HCT116 (cell line): ENCODE results near the gene MBTPS1. TPM values are rescaled to one million over a fixed set of nuclear protein-coding genes. Genes with fewer than 3 reads are reported as not detected.
A peak's percentile ranks its signal among the peaks of the same experiment; 100 is the strongest.

ENCODE experiments used
- ATAC-seq: fragments of 200-7000 bp; cut with Tn5 transposase; 2 replicates; pipeline ENCODE4 v1.9.1; 2020; ENCODE audit warnings: mild to moderate bottlenecking, moderate library complexity
- BruUV-seq: library from RNA; stranded (reverse); fragments of 400-500 nt; replicated peaks from 2 replicates; lab custom pipeline; 2021; lab: Mats Ljungman, UMichigan
- CTCF ChIA-PET: fragments of 300-600 bp; sonication (Branson Sonifier 250); formaldehyde crosslinking; loops from one replicate; lab custom pipeline; 2021; ENCODE audit warnings: antibody characterized with exemption; lab: Charles Lee
- POLR2A ChIA-PET: fragments of 300-600, 350-600 bp; sonication (Branson Sonifier 250); formaldehyde crosslinking; loops from one replicate; lab custom pipeline; 2021; ENCODE audit warnings: antibody characterized with exemption; lab: Charles Lee
- RAD21 ChIA-PET, 2 experiments: fragments of 300-600 bp; sonication (Branson Sonifier 250); formaldehyde crosslinking; loops; one replicate each; lab custom pipeline; 2023; ENCODE audit warnings: low total read pairs in 2 of 2; ENCODE audit not compliant: uncharacterized antibody in 2 of 2, unreplicated experiment in 2 of 2, low non-redundant PET in 1 of 2; lab: Charles Lee
- DNase-seq: peaks from one replicate; pipeline ENCODE4 v3.0.0-alpha.2; 2010; ENCODE audit warnings: low read depth, low spot score
- H2AFZ ChIP-seq: fragments of 200-600 bp; shearing (Covaris generic), sonication (generic); 2 replicates; pipeline ENCODE4 v1.6.1; 2017; ENCODE audit warnings: low read depth, mixed run types, mixed read lengths, antibody characterized with exemption, low read length; ENCODE audit not compliant: poor library complexity, severe bottlenecking
- H3K27ac ChIP-seq: 2 replicates; pipeline ENCODE4 v1.5.1; 2012; ENCODE audit warnings: low read depth, low read length
- H3K27me3 ChIP-seq: fragments of 200-600 bp; sonication (generic); 2 replicates; pipeline ENCODE4 v1.6.1; 2016; ENCODE audit warnings: mixed run types, low read length, mixed read lengths; ENCODE audit not compliant: insufficient read depth
- H3K36me3 ChIP-seq, 2 experiments: fragments of 200-500 bp in 1 of 2; fragments of 200-600 bp in 1 of 2; sonication (Bioruptor generic) in 1 of 2; sonication (generic) in 1 of 2; 2 replicates each; pipeline versions ENCODE4 v1.5.1 to v1.6.1; 2014 to 2016; ENCODE audit warnings: low read length in 2 of 2, inconsistent platforms in 1 of 2, mixed read lengths in 1 of 2, mixed run types in 1 of 2; ENCODE audit not compliant: insufficient read depth in 2 of 2, control insufficient read depth in 1 of 2
- H3K4me1 ChIP-seq, 2 experiments: fragments of 200-600 bp in 1 of 2; sonication (generic) in 1 of 2; 2 replicates each; pipeline versions ENCODE4 v1.5.1 to v1.6.1; 2012 to 2017; ENCODE audit warnings: low read length in 2 of 2, inconsistent platforms in 1 of 2, mild to moderate bottlenecking in 1 of 2, mixed read lengths in 1 of 2, mixed run types in 1 of 2, moderate library complexity in 1 of 2; ENCODE audit not compliant: insufficient read depth in 2 of 2, control insufficient read depth in 1 of 2
- H3K4me2 ChIP-seq: fragments of 200-600 bp; sonication (generic); 2 replicates; pipeline ENCODE4 v1.6.1; 2017; ENCODE audit warnings: mixed run types, low read length, mixed read lengths
- H3K4me3 ChIP-seq, 2 experiments: fragments of 200-600 bp in 1 of 2; sonication (generic) in 1 of 2; replicated peaks in 1 of 2; 2 replicates each; pipeline ENCODE4 v1.5.1; 2011 to 2016; ENCODE audit warnings: low read length in 2 of 2, control low read depth in 1 of 2, low read depth in 1 of 2, mild to moderate bottlenecking in 1 of 2, mixed read lengths in 1 of 2, mixed run types in 1 of 2
- H3K79me2 ChIP-seq: fragments of 200-600 bp; sonication (generic); 2 replicates; pipeline ENCODE4 v1.6.1; 2017; ENCODE audit warnings: mild to moderate bottlenecking, mixed run types, low read length, moderate library complexity, mixed read lengths; ENCODE audit not compliant: insufficient read depth
- H3K9ac ChIP-seq: fragments of 200-600 bp; sonication (generic); 2 replicates; pipeline ENCODE4 v1.6.1; 2016; ENCODE audit warnings: low read length, mixed read lengths
- H3K9me2 ChIP-seq: fragments of 200-600 bp; sonication (generic), shearing (Covaris generic); 2 replicates; pipeline ENCODE4 v1.6.1; 2017; ENCODE audit warnings: mixed run types, mild to moderate bottlenecking, moderate library complexity; ENCODE audit not compliant: insufficient read depth
- H3K9me3 ChIP-seq, 2 experiments: fragments of 200-500 bp in 1 of 2; fragments of 200-600 bp in 1 of 2; sonication (Bioruptor generic) in 1 of 2; sonication (generic) in 1 of 2; 2 replicates each; pipeline ENCODE4 v1.6.1; 2014 to 2017; ENCODE audit warnings: low read length in 2 of 2, mixed read lengths in 2 of 2, inconsistent platforms in 1 of 2, low read depth in 1 of 2, mild to moderate bottlenecking in 1 of 2, mixed run types in 1 of 2, moderate library complexity in 1 of 2; ENCODE audit not compliant: control insufficient read depth in 1 of 2, insufficient read depth in 1 of 2
- H4K20me1 ChIP-seq: fragments of 200-600 bp; sonication (generic), shearing (Covaris generic); 2 replicates; pipeline ENCODE4 v1.6.1; 2017; ENCODE audit warnings: mixed run types, mild to moderate bottlenecking, moderate library complexity; ENCODE audit not compliant: insufficient read depth
- CEBPB ChIP-seq: IDR thresholded peaks from 2 replicates; pipeline ENCODE4 v1.6.1; 2012; ENCODE audit warnings: low read depth
- CTCF ChIP-seq, 3 experiments: fragments of 200-600 bp in 1 of 3; sonication (generic) in 1 of 3; IDR thresholded peaks in 2 of 3; conservative IDR thresholded peaks in 1 of 3; 2 replicates each; pipeline ENCODE4 v1.5.1; 2012 to 2017; ENCODE audit warnings: low read depth in 2 of 3, low read length in 2 of 3, antibody characterized with exemption in 1 of 3, borderline replicate concordance in 1 of 3, control low read depth in 1 of 3, mild to moderate bottlenecking in 1 of 3, mixed read lengths in 1 of 3, mixed run types in 1 of 3, moderate library complexity in 1 of 3; ENCODE audit not compliant: insufficient read depth in 1 of 3
- ELF1 ChIP-seq: IDR thresholded peaks from 2 replicates; pipeline ENCODE4 v1.6.1; 2012; ENCODE audit warnings: low read depth, borderline replicate concordance
- EZH2 ChIP-seq: fragments of 200-600 bp; sonication (generic); IDR thresholded peaks from 2 replicates; pipeline ENCODE4 v1.6.1; 2017; ENCODE audit warnings: antibody characterized with exemption, mixed run types
- MAX ChIP-seq: IDR thresholded peaks from 2 replicates; pipeline ENCODE4 v1.6.1; 2012
- POLR2A ChIP-seq: IDR thresholded peaks from 2 replicates; pipeline ENCODE4 v1.7.0; 2011; ENCODE audit warnings: borderline replicate concordance; ENCODE audit not compliant: insufficient read depth, insufficient read length; ENCODE audit errors: extremely low read depth
- POLR2AphosphoS5 ChIP-seq: IDR thresholded peaks from 2 replicates; pipeline ENCODE4 v1.6.1; 2011; ENCODE audit warnings: mild to moderate bottlenecking, low read depth, low read length, moderate library complexity
- RAD21 ChIP-seq: IDR thresholded peaks from 2 replicates; pipeline ENCODE4 v1.6.1; 2012; ENCODE audit warnings: low read depth, mild to moderate bottlenecking
- REST ChIP-seq: IDR thresholded peaks from 2 replicates; pipeline ENCODE4 v1.6.1; 2012; ENCODE audit warnings: low read depth
- SP1 ChIP-seq: IDR thresholded peaks from 2 replicates; pipeline ENCODE4 v1.6.1; 2012; ENCODE audit warnings: low read depth
- SRF ChIP-seq: IDR thresholded peaks from 2 replicates; pipeline ENCODE4 v1.6.1; 2012; ENCODE audit warnings: low read depth
- ZNF274 ChIP-seq: fragments of 200-500 bp; sonication (Bioruptor generic); IDR thresholded peaks from 2 replicates; pipeline ENCODE4 v1.6.1; 2014; ENCODE audit warnings: mild to moderate bottlenecking, low read depth, low read length, inconsistent platforms
- intact Hi-C: fragments of 100-400 bp; cut with micrococcal nuclease; formaldehyde crosslinking; loops from 2 replicates; pipeline ENCODE4 v1.10.0; 2022
- total RNA-seq: library from RNA; stranded (reverse); gene quantifications from one replicate; pipeline ENCODE4 v1.2.1, GENCODE V29; 2021; ENCODE audit not compliant: unreplicated experiment

The MBTPS1 gene
- total RNA-seq, 1 experiment from 2014 or later = 111 TPM

- ATAC-seq (peak; percentile 48; the same call in 1 of the 2 replicates), DNase-seq (no peak)
- no peaks in the 10 kb centered on the region for H3K4me1 ChIP-seq
- H3K9ac ChIP-seq = no peak overlapping the region
- RAD21 ChIA-PET = no interaction called here
- no peaks in the 10 kb centered on the region for H3K27me3 ChIP-seq
- no peak overlapping the region for H3K4me3 ChIP-seq
- H3K4me2 ChIP-seq = no peak overlapping the region
- H3K9me2 ChIP-seq = no peaks in the 10 kb centered on the region
- TF ChIP-seq EZH2 (no peak), CTCF (IDR thresholded peaks at IDR 0.05 in 2 of 3, conservative IDR thresholded peaks at IDR 0.05 in 1 of 3; ENCODE audit: borderline replicate concordance in 1 of 3, insufficient read depth in 1 of 3, low read depth in 2 of 3, low read length in 2 of 3) (peak; percentile 17 to 35 (median 30); a peak in 5 of 6 replicates), SP1 (no peak)
- H2AFZ ChIP-seq = no peak overlapping the region
- H3K36me3 ChIP-seq = peaks cover 41 to 68% of the 10 kb centered on the region in 2 experiments; a peak in 3 of 4 replicates
- intact Hi-C loops = no loop called here
- POLR2A ChIA-PET = no interaction called here
- CTCF ChIA-PET = interaction anchor here (0.9 to 2.0 kb wide), 2 partner anchors 98 to 220 kb away, joined by 3 to 10 read pairs; partner anchors contain the start of gene TAF1C
- H3K79me2 ChIP-seq = no peaks in the 10 kb centered on the region
- no TSS peak for BruUV-seq
- H3K27ac ChIP-seq = no peak overlapping the region
- H3K9me3 ChIP-seq = no peaks in the 10 kb centered on the region
- H4K20me1 ChIP-seq = no peaks in the 10 kb centered on the region
Observed at GRCh38 chr16:84088695-84089395, 27.9 kb downstream of the MBTPS1 start.

- ChIA-PET POLR2A (no interaction called here), CTCF (interaction anchor here (0.8 to 2.3 kb wide), 2 partner anchors 99 to 220 kb away, joined by 3 to 17 read pairs; partner anchors contain the start of gene TAF1C), RAD21 (interaction anchor here (0.6 kb wide), 2 partner anchors 100 to 390 kb away, joined by 4 read pairs; partner anchors contain the start of gene TAF1C (in 1 of the 2))
- no peaks in the 10 kb centered on the region for H4K20me1 ChIP-seq
- no peaks in the 10 kb centered on the region for H3K9me2 ChIP-seq
- no peak for DNase-seq
- ATAC-seq = no peak
- no peak overlapping the region for H3K4me3 ChIP-seq
- no TSS peak for BruUV-seq
- H3K27me3 ChIP-seq = no peaks in the 10 kb centered on the region
- intact Hi-C loops = no loop called here
- no peaks in the 10 kb centered on the region for H3K79me2 ChIP-seq
- no peak overlapping the region for H3K9ac ChIP-seq
- no peaks in the 10 kb centered on the region for H3K9me3 ChIP-seq
- H2AFZ ChIP-seq = no peak overlapping the region
- no peaks in the 10 kb centered on the region for H3K4me1 ChIP-seq
- H3K4me2 ChIP-seq = no peak overlapping the region
- H3K27ac ChIP-seq = no peak overlapping the region
- H3K36me3 ChIP-seq = peaks cover 29 to 62% of the 10 kb centered on the region in 2 experiments; a peak in 3 of 4 replicates
- no peak for TF ChIP-seq POLR2A
- no peak for TF ChIP-seq SRF
- TF ChIP-seq POLR2AphosphoS5 = no peak
- no peak for TF ChIP-seq CEBPB
- no peak for TF ChIP-seq REST
- no peak for TF ChIP-seq ELF1
- no peak for TF ChIP-seq ZNF274
- no peak for TF ChIP-seq RAD21
- TF ChIP-seq MAX = no peak
Observed at GRCh38 chr16:84087466-84088151, 29.1 kb downstream of the MBTPS1 start.
